ENCODE data around the gene HDAC5.
"Not testable (repeated sequence)": the region's sequence is repeated elsewhere in the genome, so short reads cannot be mapped to it uniquely, and the experiment has no call there.

- not testable (repeated sequence) for TF ChIP-seq CTCF (IDR thresholded peaks at IDR 0.05; ENCODE audit: insufficient read depth, low read length); GABPA (IDR thresholded peaks at IDR 0.05; ENCODE audit: low read depth)
Observed at GRCh38 chr17:44101858-44102257, 21.6 kb downstream of the HDAC5 start.
